ENCODE data around the gene KRTAP19-2. TPM values are rescaled to one million over a fixed set of nuclear protein-coding genes. Genes with fewer than 3 reads are reported as not detected.

KRTAP19-2 gene
- total RNA-seq, 4 donors from 2014 or later: not detected

DNA sequence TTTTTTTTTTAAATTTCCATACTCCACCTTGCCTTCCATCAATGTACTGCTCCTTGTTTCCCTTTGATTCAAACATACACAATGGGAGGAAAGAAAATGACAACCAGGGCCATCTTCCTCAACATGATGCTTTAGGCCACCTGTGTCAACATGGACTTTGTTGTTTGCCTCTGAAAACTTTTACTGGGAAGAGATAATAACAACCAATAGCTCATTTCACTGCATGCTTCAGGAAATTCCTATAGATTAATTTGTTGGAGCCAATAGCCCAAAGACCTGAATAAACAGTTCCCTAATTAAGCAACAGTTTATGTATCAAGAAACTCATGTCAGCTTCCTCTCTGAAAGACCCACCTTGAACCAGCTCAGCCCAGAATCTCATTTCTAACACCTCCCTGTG lies 44.0 kb downstream of the KRTAP19-2 start:
- H3K4me1 ChIP-seq: no peaks in the 10 kb centered on the region
- no peaks in the 10 kb centered on the region for H3K36me3 ChIP-seq
- H3K9me3 ChIP-seq: no peaks in the 10 kb centered on the region
- H3K4me3 ChIP-seq: no peak overlapping the region
- in situ Hi-C loops (cut with MboI; ENCODE audit: low pct_ligation_motif_present in 1 of 4, low pct_unique_long_range_greater_than_20kb in 1 of 4, low sequenced_read_pairs in 3 of 4) (no loop called here), intact Hi-C loops (cut with DNase I; ENCODE audit: low total_unique reads) (no loop called here)
- H3K27ac ChIP-seq: no peak overlapping the region
- no peak for DNase-seq
- H3K27me3 ChIP-seq: no peaks in the 10 kb centered on the region
- no peak for TF ChIP-seq POLR2AphosphoS5 (IDR thresholded peaks at IDR 0.05)
- TF ChIP-seq, protein P1, sequence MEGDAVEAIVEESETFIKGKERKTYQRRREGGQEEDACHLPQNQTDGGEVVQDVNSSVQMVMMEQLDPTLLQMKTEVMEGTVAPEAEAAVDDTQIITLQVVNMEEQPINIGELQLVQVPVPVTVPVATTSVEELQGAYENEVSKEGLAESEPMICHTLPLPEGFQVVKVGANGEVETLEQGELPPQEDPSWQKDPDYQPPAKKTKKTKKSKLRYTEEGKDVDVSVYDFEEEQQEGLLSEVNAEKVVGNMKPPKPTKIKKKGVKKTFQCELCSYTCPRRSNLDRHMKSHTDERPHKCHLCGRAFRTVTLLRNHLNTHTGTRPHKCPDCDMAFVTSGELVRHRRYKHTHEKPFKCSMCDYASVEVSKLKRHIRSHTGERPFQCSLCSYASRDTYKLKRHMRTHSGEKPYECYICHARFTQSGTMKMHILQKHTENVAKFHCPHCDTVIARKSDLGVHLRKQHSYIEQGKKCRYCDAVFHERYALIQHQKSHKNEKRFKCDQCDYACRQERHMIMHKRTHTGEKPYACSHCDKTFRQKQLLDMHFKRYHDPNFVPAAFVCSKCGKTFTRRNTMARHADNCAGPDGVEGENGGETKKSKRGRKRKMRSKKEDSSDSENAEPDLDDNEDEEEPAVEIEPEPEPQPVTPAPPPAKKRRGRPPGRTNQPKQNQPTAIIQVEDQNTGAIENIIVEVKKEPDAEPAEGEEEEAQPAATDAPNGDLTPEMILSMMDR (IDR thresholded peaks at IDR 0.05): no peak
- TF ChIP-seq EP300 (IDR thresholded peaks at IDR 0.05; ENCODE audit: low read depth): no peak
- TF ChIP-seq POLR2A (IDR thresholded peaks at IDR 0.05): no peak

DNA sequence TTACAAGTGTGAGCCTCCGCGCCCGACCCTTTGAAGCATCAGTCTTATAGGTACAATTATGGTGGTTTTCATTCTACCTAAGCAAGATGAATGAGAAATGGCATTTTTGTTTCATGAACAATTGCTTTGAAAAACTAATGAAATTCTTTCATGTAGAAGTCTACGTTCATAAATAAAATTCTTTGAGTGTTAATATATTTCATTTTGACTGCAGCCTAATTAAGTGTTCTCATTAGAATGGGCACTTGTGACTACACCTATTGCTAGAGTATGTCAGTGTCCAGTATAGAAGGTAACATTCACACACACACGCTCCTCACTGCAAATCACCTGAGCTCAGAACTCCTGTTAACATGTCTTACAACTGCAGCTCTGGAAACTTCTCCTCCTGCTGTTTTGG lies 47.3 kb downstream of the KRTAP19-2 start, which contains the start of gene KRTAP15-1:
Gene KRTAP15-1 (plus strand): TSS at position 301 of the 400 bp plus-strand sequence. CDS start 53 bp downstream, at position 354.
- no peak for DNase-seq
- TF ChIP-seq, protein P1 (IDR thresholded peaks at IDR 0.05): no peak
- TF ChIP-seq POLR2AphosphoS5 (IDR thresholded peaks at IDR 0.05): no peak
- TF ChIP-seq EP300 (IDR thresholded peaks at IDR 0.05; ENCODE audit: low read depth): no peak
- TF ChIP-seq POLR2A (IDR thresholded peaks at IDR 0.05): no peak
- Histone ChIP-seq H3K4me3 (no peak within 1 kb of the TSS), H3K27me3 (no peaks in the 10 kb centered on the region), H3K27ac (no peak within 1 kb of the TSS), H3K9me3 (no peaks in the 10 kb centered on the region), H3K4me1 (no peaks in the 10 kb centered on the region), H3K36me3 (no peaks in the 10 kb centered on the region)
- in situ Hi-C loops (cut with MboI; ENCODE audit: low pct_ligation_motif_present in 1 of 4, low pct_unique_long_range_greater_than_20kb in 1 of 4, low sequenced_read_pairs in 3 of 4): no loop called here
- 87 to 98% methylated on average over 5 of the region's 5 CpGs for WGBS, 2 donors (ENCODE audit: low coverage in 1 of 2)
- intact Hi-C loops (cut with DNase I; ENCODE audit: low total_unique reads): no loop called here

Small RNA genes lying within 50 kb of the gene (small RNA-seq; reads per million reads assigned to genes)
- gene AP000567.1: 0 reads per million in 4 donors
- 0 reads per million in 4 donors for gene KRTAP19-10P
- gene KRTAP19-11P: 0 reads per million in 4 donors
- gene KRTAP19-9P: 0 reads per million in 4 donors

Other genes with a start within 250 kb of the KRTAP19-2 start
- not detected for gene KRTAP24-1, start 204.5 kb downstream of the KRTAP19-2 start, total RNA-seq
- not detected for gene KRTAP25-1, start 197.9 kb downstream of the KRTAP19-2 start, total RNA-seq
- gene KRTAP26-1, start 167.1 kb downstream of the KRTAP19-2 start, total RNA-seq: not detected
- not detected for gene KRTAP27-1, start 149.7 kb downstream of the KRTAP19-2 start, total RNA-seq
- gene KRTAP23-1, start 138.8 kb downstream of the KRTAP19-2 start, total RNA-seq: not detected
- gene KRTAP13-2, start 115.2 kb downstream of the KRTAP19-2 start, total RNA-seq: 1 to 10 TPM in 2 of 4 donors, not detected in 2; 1.7 to 2.7 TPM
- gene KRTAP13-1, start 91.4 kb downstream of the KRTAP19-2 start, total RNA-seq: not detected
- gene KRTAP13-3, start 61.5 kb downstream of the KRTAP19-2 start, total RNA-seq: not detected
- not detected for gene KRTAP13-4, start 57.2 kb downstream of the KRTAP19-2 start, total RNA-seq
- gene KRTAP15-1, start 47.2 kb downstream of the KRTAP19-2 start, total RNA-seq: not detected
- gene KRTAP19-1, start 7.1 kb downstream of the KRTAP19-2 start, total RNA-seq: not detected
- not detected for gene KRTAP19-3, start 4.6 kb upstream of the KRTAP19-2 start, total RNA-seq
- not detected for gene KRTAP19-4, start 9.7 kb upstream of the KRTAP19-2 start, total RNA-seq
- not detected for gene KRTAP19-5, start 14.7 kb upstream of the KRTAP19-2 start, total RNA-seq
- gene KRTAP19-6, start 54.4 kb upstream of the KRTAP19-2 start, total RNA-seq: not detected
- not detected for gene KRTAP19-7, start 73.9 kb upstream of the KRTAP19-2 start, total RNA-seq
- gene KRTAP22-2, start 103.0 kb upstream of the KRTAP19-2 start, total RNA-seq: not detected
- gene KRTAP6-3, start 105.0 kb upstream of the KRTAP19-2 start, total RNA-seq: not detected
- not detected for gene KRTAP6-2, start 111.5 kb upstream of the KRTAP19-2 start, total RNA-seq
- not detected for gene KRTAP22-1, start 113.7 kb upstream of the KRTAP19-2 start, total RNA-seq
- not detected for gene KRTAP6-1, start 126.5 kb upstream of the KRTAP19-2 start, total RNA-seq
- gene KRTAP20-1, start 129.0 kb upstream of the KRTAP19-2 start, total RNA-seq: not detected
- gene KRTAP20-4, start 133.2 kb upstream of the KRTAP19-2 start, total RNA-seq: not detected
- not detected for gene KRTAP20-2, start 147.8 kb upstream of the KRTAP19-2 start, total RNA-seq
- not detected for gene KRTAP20-3, start 155.4 kb upstream of the KRTAP19-2 start, total RNA-seq
- gene KRTAP21-3, start 231.3 kb upstream of the KRTAP19-2 start, total RNA-seq: not detected